ENCODE data around the gene ZDHHC4.
A peak's percentile ranks its signal among the peaks of the same experiment; 100 is the strongest.
"Not testable (repeated sequence)": the region's sequence is repeated elsewhere in the genome, so short reads cannot be mapped to it uniquely, and the experiment has no call there.

ZDHHC4 gene

GRCh38 chr7:6562106-6562505, 15.1 kb upstream of the ZDHHC4 start:
- DNase-seq (ENCODE audit: low read depth), result no peak

- no peak for DNase-seq (ENCODE audit: low read depth)
Observed at GRCh38 chr7:6563936-6564770, 13.1 kb upstream of the ZDHHC4 start.

GRCh38 chr7:6565655-6566054, 11.6 kb upstream of the ZDHHC4 start:
- no peak for DNase-seq (ENCODE audit: low read depth)

- no peak for DNase-seq (ENCODE audit: low read depth)
Observed at GRCh38 chr7:6567886-6568285, 9.4 kb upstream of the ZDHHC4 start.

GRCh38 chr7:6571160-6571779, 6.0 kb upstream of the ZDHHC4 start:
- DNase-seq (ENCODE audit: low read depth), result no peak

GRCh38 chr7:6575281-6576023, 1.8 kb upstream of the ZDHHC4 start:
- DNase-seq (ENCODE audit: low read depth), result no peak

- DNase-seq (ENCODE audit: low read depth), result no peak
Observed at GRCh38 chr7:6576024-6576866, 1.0 kb upstream of the ZDHHC4 start.

- not testable (repeated sequence) for DNase-seq (ENCODE audit: low read depth)
Observed at GRCh38 chr7:6576867-6577368, 336 bp upstream of the ZDHHC4 start.

GRCh38 chr7:6578114-6579084, 1.1 kb downstream of the ZDHHC4 start:
- no peak for DNase-seq (ENCODE audit: low read depth)

GRCh38 chr7:6579446-6579845, 2.2 kb downstream of the ZDHHC4 start:
- no peak for DNase-seq (ENCODE audit: low read depth)

GRCh38 chr7:6585746-6586432, 8.6 kb downstream of the ZDHHC4 start:
- not testable (repeated sequence) for DNase-seq (ENCODE audit: low read depth)

- no peak for DNase-seq (ENCODE audit: low read depth)
Observed at GRCh38 chr7:6588566-6588965, 11.3 kb downstream of the ZDHHC4 start.

GRCh38 chr7:6589151-6589828, 12.0 kb downstream of the ZDHHC4 start:
- no peak for DNase-seq (ENCODE audit: low read depth)

GRCh38 chr7:6589829-6590644, 12.8 kb downstream of the ZDHHC4 start, which contains the start of gene INTS15:
INTS15 (plus strand) TSS chr7:6590021; CDS start chr7:6590284, 263 bp downstream.
- DNase-seq (ENCODE audit: low read depth), result peak; percentile 78

GRCh38 chr7:6590645-6591110, 13.4 kb downstream of the ZDHHC4 start:
- DNase-seq (ENCODE audit: low read depth), result no peak

GRCh38 chr7:6600093-6600492, 22.8 kb downstream of the ZDHHC4 start:
- no peak for DNase-seq (ENCODE audit: low read depth)

GRCh38 chr7:6604458-6604857, 27.2 kb downstream of the ZDHHC4 start:
- DNase-seq (ENCODE audit: low read depth), result no peak

Measured in stimulated activated CD8-positive, alpha-beta memory T cell treated with anti-CD3 and anti-CD28 coated beads, Interleukin-15, amount 100 ng/mL, for 24 hours (primary cell).